ENCODE data around the gene LECT2. TPM values are rescaled to one million over a fixed set of nuclear protein-coding genes. Genes with fewer than 3 reads are reported as not detected.

Gene LECT2
- total RNA-seq, 1 experiment from 2014 or later: not detected

DNA sequence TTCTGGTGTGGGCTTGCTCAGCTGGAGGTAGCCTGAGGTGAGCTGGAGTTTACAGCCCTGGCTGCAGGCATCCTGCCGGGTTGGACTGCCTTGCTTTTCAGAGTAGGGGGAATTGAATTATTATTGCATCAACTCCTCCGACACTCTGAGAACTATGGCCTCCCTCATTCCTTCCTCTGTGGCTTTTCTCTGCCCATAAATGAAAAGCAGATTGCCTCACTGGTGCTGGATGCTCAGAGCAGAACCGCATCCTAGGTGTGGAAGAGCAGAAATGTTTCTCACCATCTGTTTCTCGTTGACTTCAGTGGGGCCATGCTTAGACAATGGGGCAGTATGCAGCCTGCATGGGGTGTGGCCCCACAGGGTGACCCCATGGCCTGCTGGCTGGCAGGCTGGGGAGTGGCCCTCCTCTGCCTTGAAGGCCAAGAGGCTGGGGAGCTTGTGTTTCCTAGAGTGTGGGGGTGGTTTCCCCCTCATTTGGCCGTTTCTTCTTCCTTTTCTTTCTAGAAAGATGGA lies 46.7 kb upstream of the LECT2 start:
- TF ChIP-seq, protein P1, sequence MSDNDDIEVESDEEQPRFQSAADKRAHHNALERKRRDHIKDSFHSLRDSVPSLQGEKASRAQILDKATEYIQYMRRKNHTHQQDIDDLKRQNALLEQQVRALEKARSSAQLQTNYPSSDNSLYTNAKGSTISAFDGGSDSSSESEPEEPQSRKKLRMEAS (IDR thresholded peaks at IDR 0.05): no peak
- no peak for TF ChIP-seq EZH2 (IDR thresholded peaks at IDR 0.05)
- TF ChIP-seq ZNF274 (IDR thresholded peaks at IDR 0.05; ENCODE audit: low read depth, low read length): no peak
- TF ChIP-seq EGR1 (IDR thresholded peaks at IDR 0.05; ENCODE audit: low read depth): no peak
- no peak for TF ChIP-seq POLR2AphosphoS5 (IDR thresholded peaks at IDR 0.05; ENCODE audit: low read depth, low read length)
- TF ChIP-seq, protein P2, sequence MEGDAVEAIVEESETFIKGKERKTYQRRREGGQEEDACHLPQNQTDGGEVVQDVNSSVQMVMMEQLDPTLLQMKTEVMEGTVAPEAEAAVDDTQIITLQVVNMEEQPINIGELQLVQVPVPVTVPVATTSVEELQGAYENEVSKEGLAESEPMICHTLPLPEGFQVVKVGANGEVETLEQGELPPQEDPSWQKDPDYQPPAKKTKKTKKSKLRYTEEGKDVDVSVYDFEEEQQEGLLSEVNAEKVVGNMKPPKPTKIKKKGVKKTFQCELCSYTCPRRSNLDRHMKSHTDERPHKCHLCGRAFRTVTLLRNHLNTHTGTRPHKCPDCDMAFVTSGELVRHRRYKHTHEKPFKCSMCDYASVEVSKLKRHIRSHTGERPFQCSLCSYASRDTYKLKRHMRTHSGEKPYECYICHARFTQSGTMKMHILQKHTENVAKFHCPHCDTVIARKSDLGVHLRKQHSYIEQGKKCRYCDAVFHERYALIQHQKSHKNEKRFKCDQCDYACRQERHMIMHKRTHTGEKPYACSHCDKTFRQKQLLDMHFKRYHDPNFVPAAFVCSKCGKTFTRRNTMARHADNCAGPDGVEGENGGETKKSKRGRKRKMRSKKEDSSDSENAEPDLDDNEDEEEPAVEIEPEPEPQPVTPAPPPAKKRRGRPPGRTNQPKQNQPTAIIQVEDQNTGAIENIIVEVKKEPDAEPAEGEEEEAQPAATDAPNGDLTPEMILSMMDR (IDR thresholded peaks at IDR 0.05 in 2 of 3, conservative IDR thresholded peaks at IDR 0.05 in 1 of 3; ENCODE audit: borderline replicate concordance in 1 of 3, insufficient read depth in 1 of 3, low read depth in 2 of 3, low read length in 2 of 3): no peak
- no peak for TF ChIP-seq ELF1 (IDR thresholded peaks at IDR 0.05; ENCODE audit: borderline replicate concordance, low read depth)
- no peak for TF ChIP-seq SP1 (IDR thresholded peaks at IDR 0.05; ENCODE audit: low read depth)
- TF ChIP-seq EZH2phosphoT487 (IDR thresholded peaks at IDR 0.05; ENCODE audit: borderline replicate concordance): no peak
- no peak for TF ChIP-seq SRF (IDR thresholded peaks at IDR 0.05; ENCODE audit: low read depth)
- no peak for TF ChIP-seq JUND (IDR thresholded peaks at IDR 0.05)
- no peak for TF ChIP-seq FOSL1 (IDR thresholded peaks at IDR 0.05; ENCODE audit: low read depth)
- Histone ChIP-seq H3K79me2 (ENCODE audit: insufficient read depth, low read length) (no peaks in the 10 kb centered on the region), H3K27me3 (ENCODE audit: insufficient read depth, low read length) (peaks cover 55% of the 10 kb centered on the region), H3K9me3 (ENCODE audit: control insufficient read depth in 1 of 2, insufficient read depth in 1 of 2, low read depth in 1 of 2, low read length in 2 of 2) (no peaks in the 10 kb centered on the region), H3K4me1 (ENCODE audit: control insufficient read depth in 1 of 2, insufficient read depth in 2 of 2, low read length in 2 of 2) (peaks cover 0 to 6% of the 10 kb centered on the region in 2 experiments; a peak in 2 of 4 replicates), H4K20me1 (ENCODE audit: insufficient read depth) (no peaks in the 10 kb centered on the region), H3K36me3 (ENCODE audit: control insufficient read depth in 1 of 2, insufficient read depth in 2 of 2, low read length in 2 of 2) (no peaks in the 10 kb centered on the region), H2AFZ (ENCODE audit: low read depth, low read length, poor library complexity, severe bottlenecking) (no peak overlapping the region), H3K4me3 (replicated peaks in 1 of 2; ENCODE audit: low read depth in 1 of 2, low read length in 2 of 2) (no peak overlapping the region), H3K9ac (ENCODE audit: low read length) (no peak overlapping the region), H3K4me2 (ENCODE audit: low read length) (no peak overlapping the region), H3K9me2 (ENCODE audit: insufficient read depth) (no peaks in the 10 kb centered on the region), H3K27ac (ENCODE audit: low read depth, low read length) (no peak overlapping the region)
- BruUV-seq (replicated peaks): no TSS peak
- intact Hi-C loops (cut with micrococcal nuclease): loop anchor here (5.0 kb wide), 1 partner anchor 876 kb away; no protein-coding TSS in a partner anchor
- ChIA-PET RAD21 (ENCODE audit: low non-redundant PET in 1 of 2, low total read pairs in 2 of 2, uncharacterized antibody in 2 of 2, unreplicated experiment in 2 of 2) (no interaction called here), CTCF (interaction anchor here (1.4 kb wide), 1 partner anchor 24 kb away, joined by 4 read pairs; no protein-coding TSS in a partner anchor), POLR2A (no interaction called here)
- ATAC-seq (no peak), DNase-seq (ENCODE audit: low read depth, low spot score) (no peak)

Data from HCT116 (cell line).